Kidney capillary endothelial cell (primary cell): Measurements from ENCODE around the gene OR10J1.
"Not testable (repeated sequence)": the region's sequence is repeated elsewhere in the genome, so short reads cannot be mapped to it uniquely, and the experiment has no call there.

Experiments
- DNase-seq: peaks from one replicate; pipeline ENCODE4 v3.0.0-alpha.2; 2018; ENCODE audit warnings: low spot score

OR10J1 gene, protein sequence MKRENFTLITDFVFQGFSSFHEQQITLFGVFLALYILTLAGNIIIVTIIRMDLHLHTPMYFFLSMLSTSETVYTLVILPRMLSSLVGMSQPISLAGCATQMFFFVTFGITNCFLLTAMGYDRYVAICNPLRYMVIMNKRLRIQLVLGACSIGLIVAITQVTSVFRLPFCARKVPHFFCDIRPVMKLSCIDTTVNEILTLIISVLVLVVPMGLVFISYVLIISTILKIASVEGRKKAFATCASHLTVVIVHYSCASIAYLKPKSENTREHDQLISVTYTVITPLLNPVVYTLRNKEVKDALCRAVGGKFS

DNA sequence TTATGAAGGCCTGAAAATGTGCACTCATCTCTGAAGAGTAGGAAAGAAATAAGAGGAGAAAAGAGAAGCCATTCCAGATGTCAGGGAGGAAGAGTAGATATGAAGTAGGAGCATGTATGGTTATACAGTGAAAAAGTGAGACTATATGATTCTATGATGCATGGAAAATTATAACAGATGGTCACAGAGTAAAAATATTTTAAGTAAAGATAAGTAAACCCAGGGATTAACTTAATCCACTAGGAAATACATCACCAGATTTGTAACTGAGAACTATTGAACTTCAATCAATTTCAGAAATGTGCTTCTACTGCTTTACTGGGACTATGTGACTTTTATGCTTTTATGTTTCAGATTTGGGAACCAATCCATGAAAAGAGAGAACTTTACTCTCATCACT is at the start of gene OR10J1:
Gene OR10J1 (plus strand): TSS at position 301 of the 400 bp plus-strand sequence. CDS start 70 bp downstream, at position 371.
- DNase-seq = no peak

DNA sequence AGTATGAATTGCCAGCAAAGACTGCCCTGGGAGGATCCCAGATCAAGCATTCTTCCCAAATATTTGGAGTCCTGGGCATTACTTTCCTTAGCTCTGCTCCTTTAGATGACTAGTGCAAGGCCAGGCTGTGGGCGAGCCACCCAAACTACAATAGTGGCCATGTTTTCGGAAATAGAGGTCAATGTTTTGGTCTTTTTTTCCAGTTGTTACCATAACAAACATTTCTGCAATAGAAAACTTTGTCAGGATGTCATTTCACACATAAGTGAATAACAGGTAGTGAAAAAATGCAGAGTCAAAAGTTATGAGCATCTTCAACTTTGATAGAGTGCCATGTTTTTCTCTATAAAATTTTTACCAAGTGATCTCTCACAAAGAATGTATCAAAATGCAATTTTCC is 32.7 kb upstream of the OR10J1 start:
- no peak for DNase-seq

DNA sequence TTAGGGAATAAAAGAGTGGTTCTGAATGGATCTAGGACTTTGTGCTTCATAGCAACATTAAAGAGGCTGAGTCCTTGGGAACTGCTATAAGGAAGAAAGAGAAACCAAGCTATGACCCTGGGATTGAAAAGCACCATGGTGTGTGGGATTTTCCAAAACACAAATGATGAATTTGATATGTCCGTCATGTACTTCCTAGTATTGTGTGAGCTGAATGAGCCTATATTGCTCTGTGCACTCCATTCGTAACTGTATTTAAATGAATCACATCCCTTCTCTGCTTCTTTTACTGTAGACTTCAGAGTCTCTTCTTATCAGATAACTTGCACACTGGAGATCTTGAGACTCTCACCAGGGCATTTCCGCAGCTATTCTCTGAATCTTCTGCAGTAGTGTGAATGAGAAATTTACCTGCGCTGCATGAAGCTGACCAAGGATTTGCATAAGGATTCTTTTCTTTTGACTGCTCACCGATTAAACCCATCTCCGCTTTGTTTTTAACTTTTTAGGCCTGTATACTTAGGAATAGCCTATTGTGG is 30.6 kb upstream of the OR10J1 start:
- peak; percentile 85 for DNase-seq

DNA sequence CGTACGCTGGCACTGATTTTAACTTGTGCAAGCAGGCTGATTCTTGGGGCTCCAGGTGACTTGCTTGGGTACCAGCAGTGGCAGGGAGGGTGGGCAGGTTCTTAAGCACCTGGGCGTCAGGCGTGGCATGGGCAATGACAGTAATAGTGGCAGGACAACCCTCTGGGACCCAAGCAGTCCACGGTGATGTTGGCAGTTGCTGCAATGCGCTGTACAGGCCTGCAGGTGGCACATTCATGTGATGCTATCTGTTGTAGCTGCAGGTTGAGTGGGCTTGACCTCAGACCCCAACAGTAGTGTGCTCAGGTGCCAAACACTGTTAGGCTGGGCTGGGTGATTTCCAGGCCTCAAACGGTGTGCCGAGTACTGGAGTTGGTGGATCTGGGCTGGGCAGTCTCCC is 17.7 kb upstream of the OR10J1 start:
- DNase-seq = no peak

DNA sequence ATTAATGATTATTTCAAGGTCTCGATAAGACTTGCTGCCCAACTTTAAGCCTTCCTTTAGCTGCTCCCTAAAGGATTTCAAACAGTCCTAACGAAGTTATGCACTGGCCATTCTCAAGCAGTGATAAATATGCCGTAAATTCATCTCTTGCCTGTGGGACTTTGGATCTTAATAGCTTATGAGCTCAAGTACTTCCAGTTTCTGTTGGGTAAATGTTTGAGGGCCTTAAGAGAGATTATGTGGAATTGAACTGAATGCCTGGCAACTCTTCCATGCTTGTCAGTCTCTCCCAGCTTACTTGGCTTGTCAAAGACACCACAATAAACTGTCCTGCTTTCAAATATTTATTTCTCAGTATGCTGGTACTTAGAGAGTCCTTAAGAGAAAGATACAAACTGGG is 11.0 kb upstream of the OR10J1 start:
- DNase-seq = no peak

- no peak for DNase-seq
These were observed 10.3 kb upstream of the OR10J1 start for GRCh38 chr1:159429074-159429861.

- DNase-seq = no peak
These were observed 8.5 kb upstream of the OR10J1 start for GRCh38 chr1:159430985-159431384.

- no peak for DNase-seq
These were observed 7.6 kb upstream of the OR10J1 start, which contains the start of gene OR10J4 for GRCh38 chr1:159431904-159432303. Gene OR10J4 (plus strand): TSS chr1:159432204.

GRCh38 chr1:159436469-159436868 is 3.1 kb upstream of the OR10J1 start:
- DNase-seq = no peak

DNA sequence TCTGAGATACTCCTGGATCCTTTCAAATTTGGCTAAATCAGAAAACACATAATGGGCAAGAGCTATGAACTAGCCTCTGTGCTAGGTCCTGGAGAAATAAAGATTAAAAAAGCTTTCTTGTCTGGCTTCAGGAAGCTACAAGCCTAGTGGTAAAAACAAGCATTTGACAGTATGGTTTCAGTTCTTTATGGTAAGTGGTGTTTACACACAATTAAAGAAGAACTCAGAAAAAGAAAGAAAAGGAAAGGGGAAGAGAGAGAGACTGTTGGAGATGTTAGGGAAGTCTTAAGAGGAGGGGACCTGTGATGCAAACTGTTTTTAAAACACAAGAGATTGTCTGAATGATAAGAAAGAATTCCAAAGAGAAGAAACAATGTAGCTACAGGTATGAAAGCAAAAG is 1.8 kb downstream of the OR10J1 start:
- DNase-seq = no peak

GRCh38 chr1:159442428-159442827 is 2.9 kb downstream of the OR10J1 start:
- no peak for DNase-seq

GRCh38 chr1:159443066-159443750 is 3.7 kb downstream of the OR10J1 start:
- DNase-seq = no peak

GRCh38 chr1:159444511-159444910 is 5.0 kb downstream of the OR10J1 start:
- no peak for DNase-seq

DNA sequence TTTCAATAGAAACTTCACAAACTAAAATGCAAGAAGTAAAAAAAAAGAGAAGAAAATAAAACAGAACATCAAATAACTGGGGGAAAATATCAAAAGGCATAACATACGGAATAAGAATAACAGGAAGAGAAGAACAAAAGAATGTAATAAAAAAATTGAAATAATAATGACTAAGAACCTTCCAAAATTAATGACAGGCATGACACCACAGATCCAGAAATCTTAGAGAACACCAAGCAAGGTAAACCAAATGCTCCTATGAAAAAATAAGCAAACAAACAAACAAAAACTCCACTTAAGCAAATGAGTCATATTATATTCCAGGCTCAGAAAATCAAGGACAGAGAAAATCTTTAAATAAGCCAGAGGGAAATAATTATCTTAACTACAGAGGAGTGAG is 8.7 kb downstream of the OR10J1 start:
- no peak for DNase-seq

DNA sequence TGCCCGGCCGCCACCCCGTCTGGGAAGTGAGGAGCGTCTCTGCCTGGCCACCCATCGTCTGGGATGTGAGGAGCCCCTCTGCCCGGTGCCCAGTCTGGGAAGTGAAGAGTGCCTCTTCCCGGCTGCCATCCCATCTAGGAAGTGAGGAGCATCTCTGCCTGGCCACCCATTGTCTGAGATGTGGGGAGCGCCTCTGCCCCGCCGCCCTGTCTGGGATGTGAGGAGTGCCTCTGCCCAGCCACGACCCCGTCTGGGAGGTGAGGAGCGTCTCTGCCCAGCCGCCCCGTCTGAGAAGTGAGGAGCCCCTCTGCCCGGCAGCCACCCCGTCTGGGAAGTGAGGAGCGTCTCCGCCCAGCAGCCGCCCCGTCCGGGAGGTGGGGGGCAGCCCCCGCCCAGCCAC is 10.1 kb downstream of the OR10J1 start:
- not testable (repeated sequence) for DNase-seq

DNA sequence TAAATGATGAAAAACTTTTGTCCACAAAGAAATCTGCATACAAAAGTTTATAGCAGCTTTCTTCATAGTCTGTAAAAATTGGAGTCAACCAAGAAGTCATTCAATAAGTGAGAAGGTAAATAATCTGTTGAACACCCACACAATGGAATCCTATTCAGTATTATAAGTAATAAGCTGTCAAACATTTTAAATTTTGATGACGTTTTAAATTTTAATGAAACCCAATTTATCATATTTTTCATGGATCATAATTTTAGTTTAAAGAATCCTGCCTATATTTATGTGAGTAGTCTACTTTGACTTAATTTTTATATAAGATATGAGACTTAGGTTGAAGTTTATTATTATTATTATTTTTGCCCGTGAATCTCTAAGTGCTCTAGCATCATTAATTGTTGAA is 20.0 kb downstream of the OR10J1 start:
- DNase-seq = no peak

DNA sequence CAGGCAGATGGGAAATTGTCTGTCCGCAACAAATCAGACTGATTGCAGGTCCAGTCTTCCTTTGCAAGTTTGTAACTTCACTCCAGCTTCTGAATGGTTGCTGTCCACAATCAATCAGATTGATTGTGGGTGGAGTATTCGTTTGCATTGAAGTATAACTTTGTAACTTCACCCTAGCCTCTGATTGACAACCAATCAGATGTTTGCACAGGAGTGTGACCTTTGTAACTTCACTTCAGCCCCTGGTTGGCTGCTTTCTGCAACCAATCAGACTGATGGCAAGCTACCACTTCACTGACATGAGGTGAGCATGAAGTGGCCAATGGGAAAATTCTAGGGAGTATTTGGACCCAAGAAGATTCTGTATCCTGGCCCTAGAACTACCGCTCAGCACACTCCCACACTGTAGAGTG is 25.7 kb downstream of the OR10J1 start:
- DNase-seq = no peak

GRCh38 chr1:159468321-159468720 is 28.8 kb downstream of the OR10J1 start:
- DNase-seq = no peak

GRCh38 chr1:159469921-159470533 is 30.5 kb downstream of the OR10J1 start:
- DNase-seq = peak; percentile 44

- no peak for DNase-seq
These were observed 33.8 kb downstream of the OR10J1 start for GRCh38 chr1:159473335-159473734.

DNA sequence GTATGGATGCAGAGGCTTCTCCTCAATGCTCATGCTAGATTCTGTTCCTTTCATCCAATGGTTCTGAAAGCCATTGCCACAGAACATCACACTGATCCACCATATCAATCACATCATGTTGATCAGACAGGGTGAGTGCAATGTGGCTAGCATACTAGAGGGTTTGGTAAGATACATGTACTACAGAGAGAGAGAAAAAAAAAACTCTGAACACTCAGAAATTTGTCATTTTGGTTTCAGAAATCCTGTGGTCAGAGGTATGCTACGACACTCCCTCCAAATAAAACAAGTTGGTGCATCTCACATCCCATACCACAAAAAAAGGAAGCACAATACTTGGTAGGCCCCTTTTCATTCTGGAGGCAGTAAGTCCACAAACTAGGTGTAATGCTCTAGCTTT is 35.4 kb downstream of the OR10J1 start:
- DNase-seq = no peak

DNA sequence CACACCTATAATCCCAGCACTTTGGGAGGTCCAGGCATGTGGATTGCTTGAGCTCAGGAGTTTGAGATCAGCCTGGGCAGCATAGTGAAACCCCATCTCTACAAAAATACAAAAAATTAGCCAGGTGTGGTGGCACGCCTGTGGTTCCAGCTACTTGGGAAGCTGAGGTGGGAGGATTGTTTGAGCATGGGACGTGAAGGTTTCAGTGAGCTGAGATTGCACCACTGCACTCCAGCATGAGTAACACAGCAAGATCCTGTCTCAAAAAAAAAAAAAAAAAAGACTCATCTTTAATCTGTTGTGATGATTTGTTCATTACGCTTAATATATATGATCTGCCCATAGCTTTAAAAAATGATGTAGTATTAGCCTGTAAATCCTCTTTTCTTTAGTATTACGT is 44.0 kb downstream of the OR10J1 start:
- DNase-seq = no peak
